IPS DF 6.9 (cell line): Measurements from ENCODE around the gene MAST3.

Experiments
- DNase-seq: peaks from one replicate; pipeline ENCODE4 v3.0.0-alpha.2; 2013; ENCODE audit warnings: low read depth, low spot score
- H3K27ac ChIP-seq: one replicate; pipeline ENCODE4 v1.5.1; 2013; ENCODE audit warnings: low read length, control low read depth
- H3K27me3 ChIP-seq: 2 replicates; pipeline ENCODE4 v1.6.1; 2013; ENCODE audit warnings: mild to moderate bottlenecking, low read length; ENCODE audit not compliant: control insufficient read depth, insufficient read depth
- H3K36me3 ChIP-seq: 2 replicates; pipeline ENCODE4 v1.6.1; 2013; ENCODE audit warnings: low read length; ENCODE audit not compliant: control insufficient read depth, insufficient read depth
- H3K4me1 ChIP-seq: 2 replicates; pipeline ENCODE4 v1.6.1; 2013; ENCODE audit warnings: low read length; ENCODE audit not compliant: control insufficient read depth, insufficient read depth
- H3K4me3 ChIP-seq: 2 replicates; pipeline ENCODE4 v1.5.1; 2013; ENCODE audit warnings: mild to moderate bottlenecking, low read length
- H3K9me3 ChIP-seq: 2 replicates; pipeline ENCODE4 v1.6.1; 2013; ENCODE audit warnings: low read length, inconsistent platforms; ENCODE audit not compliant: control insufficient read depth, insufficient read depth
- WGBS: extraction: QIAGEN DNeasy Blood & Tissue Kit; methylation state at CpG from one replicate; pipeline ENCODE4 v1.1.7; 2013; ENCODE audit warnings: mixed read lengths, missing lambda C conversion rate; ENCODE audit not compliant: insufficient read length, insufficient coverage; 5-methylcytosine and 5-hydroxymethylcytosine counted together

Gene MAST3

GRCh38 chr19:18147396-18147795 is 49.8 kb downstream of the MAST3 start:
- Histone ChIP-seq H3K36me3 (peaks cover 18% of the 10 kb centered on the region), H3K4me3 (no peak overlapping the region), H3K4me1 (no peaks in the 10 kb centered on the region), H3K27me3 (no peaks in the 10 kb centered on the region), H3K27ac (no peak overlapping the region), H3K9me3 (no peaks in the 10 kb centered on the region)
- WGBS: no CpG with 5 or more reads among the region's 13 CpGs
- no peak for DNase-seq

GRCh38 chr19:18149596-18149975 is 52.0 kb downstream of the MAST3 start:
- no CpG with 5 or more reads among the region's 16 CpGs for WGBS
- Histone ChIP-seq H3K36me3 (peaks cover 18% of the 10 kb centered on the region), H3K27me3 (no peaks in the 10 kb centered on the region), H3K9me3 (no peaks in the 10 kb centered on the region), H3K27ac (no peak overlapping the region), H3K4me3 (no peak overlapping the region), H3K4me1 (no peaks in the 10 kb centered on the region)
- no peak for DNase-seq

DNA sequence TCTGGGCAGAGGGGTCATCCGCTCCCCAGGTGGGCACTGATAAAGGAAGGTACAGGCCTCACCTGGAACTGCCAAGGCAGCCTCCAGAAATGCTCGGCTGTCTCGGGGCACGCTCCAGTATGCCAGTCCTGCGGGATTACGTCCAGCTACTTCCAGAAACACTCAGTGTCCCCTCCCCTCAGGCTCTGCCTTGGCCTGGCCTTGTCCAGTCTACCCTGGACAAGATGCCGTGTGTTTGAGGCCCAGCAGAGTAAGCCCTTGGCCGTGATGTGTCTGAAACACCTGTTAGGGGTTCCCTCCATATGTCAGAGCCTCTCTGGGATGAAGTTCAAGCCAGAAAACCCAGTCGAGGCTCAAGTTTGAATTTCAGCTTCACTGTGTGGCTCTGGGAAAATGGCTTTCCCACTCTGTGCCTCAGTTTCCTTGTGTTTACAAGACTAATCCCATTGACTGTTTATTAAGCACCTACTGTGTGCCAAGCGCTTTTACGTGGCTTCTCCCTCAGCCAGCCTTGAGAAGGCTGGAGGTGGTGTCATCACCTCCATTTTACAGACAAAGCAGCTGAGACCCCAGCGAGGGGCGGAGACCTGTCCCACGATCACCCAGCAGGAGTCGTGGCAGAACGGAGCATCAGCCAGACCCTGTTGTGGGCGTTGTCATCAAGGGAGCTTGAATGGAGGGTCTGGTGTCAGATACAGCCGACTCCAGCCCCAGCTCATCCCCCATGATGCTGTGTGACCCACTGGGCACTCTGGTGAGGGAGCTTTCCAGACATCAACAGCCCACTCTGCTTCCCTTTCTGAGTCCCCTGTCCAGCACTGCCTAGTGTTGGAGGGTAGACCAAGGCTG is 53.4 kb downstream of the MAST3 start:
- no CpG with 5 or more reads among the region's 18 CpGs for whole genome bisulfite sequencing
- no peak overlapping the region for H3K4me3 ChIP-seq
- H3K27me3 ChIP-seq: no peaks in the 10 kb centered on the region
- no peaks in the 10 kb centered on the region for H3K9me3 ChIP-seq
- H3K4me1 ChIP-seq: no peaks in the 10 kb centered on the region
- no peak overlapping the region for H3K27ac ChIP-seq
- DNase-seq: no peak
- H3K36me3 ChIP-seq: peaks cover 12% of the 10 kb centered on the region

DNA sequence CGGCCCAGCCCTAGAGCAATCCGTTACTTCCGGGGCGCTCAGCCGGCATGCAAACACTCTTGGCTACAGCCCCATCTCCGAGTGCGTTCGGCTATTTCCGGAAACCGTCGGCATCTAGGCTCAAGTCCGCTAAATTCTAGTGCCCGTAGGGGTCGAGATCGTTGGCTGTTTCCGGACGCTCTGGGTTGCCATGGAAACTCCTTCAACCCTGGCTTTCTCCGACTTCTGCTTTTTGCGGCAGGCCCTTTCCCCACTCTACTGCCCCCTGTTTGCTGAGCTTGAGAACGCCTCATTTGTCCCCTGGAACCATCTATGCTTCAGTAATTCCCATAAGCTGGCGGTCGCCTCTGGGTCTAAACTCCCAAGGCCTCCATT is 54.9 kb downstream of the MAST3 start:
- WGBS: no CpG with 5 or more reads among the region's 22 CpGs
- no peaks in the 10 kb centered on the region for H3K4me1 ChIP-seq
- H3K9me3 ChIP-seq: no peaks in the 10 kb centered on the region
- H3K27ac ChIP-seq: no peak overlapping the region
- no peaks in the 10 kb centered on the region for H3K27me3 ChIP-seq
- H3K4me3 ChIP-seq: peak overlapping the region; percentile 49; the same call in 1 of the 2 replicates
- peaks cover 6% of the 10 kb centered on the region for H3K36me3 ChIP-seq
- DNase-seq: peak; percentile 98

GRCh38 chr19:18152817-18153555 is 55.4 kb downstream of the MAST3 start, which contains the start of gene PIK3R2:
PIK3R2 (plus strand) TSS chr19:18153163; CDS start chr19:18155880, 2,717 bp downstream.
- no peak within 1 kb of the TSS for H3K27ac ChIP-seq
- peaks cover 6% of the 10 kb centered on the region for H3K36me3 ChIP-seq
- WGBS: no CpG with 5 or more reads among the region's 86 CpGs
- H3K4me3 ChIP-seq: peak within 1 kb of the TSS; percentile 86
- no peaks in the 10 kb centered on the region for H3K4me1 ChIP-seq
- DNase-seq: peak; percentile 96
- no peaks in the 10 kb centered on the region for H3K9me3 ChIP-seq
- H3K27me3 ChIP-seq: no peaks in the 10 kb centered on the region

DNA sequence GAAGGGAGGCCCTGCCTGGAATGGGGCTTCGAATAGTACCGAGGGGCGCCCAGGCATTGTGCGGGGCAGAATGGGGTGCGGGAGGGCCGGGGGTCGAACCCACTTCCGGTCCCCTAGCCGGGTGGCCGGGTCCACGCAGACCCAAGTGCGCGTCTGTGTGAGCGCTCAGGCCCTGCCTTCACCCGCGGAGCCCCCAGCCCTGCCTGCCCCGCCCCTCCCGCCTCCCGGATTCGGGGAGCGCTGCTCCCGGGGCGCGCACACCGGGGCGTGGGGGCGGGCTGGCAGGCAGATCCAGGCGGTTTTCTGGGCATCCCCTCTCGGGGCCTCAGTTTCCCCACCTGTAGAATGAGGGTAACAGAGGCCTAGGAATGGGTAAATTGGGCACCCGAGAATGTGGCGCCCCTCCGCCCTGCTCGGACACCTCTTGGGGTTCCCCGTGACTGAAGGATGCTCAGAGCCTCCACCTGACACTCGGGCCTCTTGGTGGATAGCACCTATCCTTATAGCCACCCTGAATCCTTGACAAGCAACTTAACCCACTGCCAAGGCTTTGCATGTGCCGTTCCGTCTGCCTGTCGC is 56.1 kb downstream of the MAST3 start:
- Histone ChIP-seq H3K27me3 (no peaks in the 10 kb centered on the region), H3K27ac (no peak overlapping the region), H3K9me3 (no peaks in the 10 kb centered on the region), H3K4me3 (peak overlapping the region; percentile 86), H3K36me3 (peaks cover 6% of the 10 kb centered on the region), H3K4me1 (no peaks in the 10 kb centered on the region)
- DNase-seq: no peak
- WGBS: no CpG with 5 or more reads among the region's 38 CpGs

GRCh38 chr19:18155095-18156087 is 57.8 kb downstream of the MAST3 start:
- H3K9me3 ChIP-seq: no peaks in the 10 kb centered on the region
- no peaks in the 10 kb centered on the region for H3K27me3 ChIP-seq
- peaks cover 2% of the 10 kb centered on the region for H3K36me3 ChIP-seq
- no peak overlapping the region for H3K27ac ChIP-seq
- H3K4me1 ChIP-seq: no peaks in the 10 kb centered on the region
- DNase-seq: no peak
- no peak overlapping the region for H3K4me3 ChIP-seq
- no CpG with 5 or more reads among the region's 43 CpGs for WGBS

- Histone ChIP-seq H3K4me1 (no peaks in the 10 kb centered on the region), H3K36me3 (peaks cover 2% of the 10 kb centered on the region; the same call in 1 of the 2 replicates), H3K4me3 (no peak overlapping the region), H3K27ac (no peak overlapping the region), H3K27me3 (no peaks in the 10 kb centered on the region), H3K9me3 (no peaks in the 10 kb centered on the region)
- DNase-seq: no peak
- no CpG with 5 or more reads among the region's 6 CpGs for WGBS
Observed at GRCh38 chr19:18156268-18156667, 58.7 kb downstream of the MAST3 start.

DNA sequence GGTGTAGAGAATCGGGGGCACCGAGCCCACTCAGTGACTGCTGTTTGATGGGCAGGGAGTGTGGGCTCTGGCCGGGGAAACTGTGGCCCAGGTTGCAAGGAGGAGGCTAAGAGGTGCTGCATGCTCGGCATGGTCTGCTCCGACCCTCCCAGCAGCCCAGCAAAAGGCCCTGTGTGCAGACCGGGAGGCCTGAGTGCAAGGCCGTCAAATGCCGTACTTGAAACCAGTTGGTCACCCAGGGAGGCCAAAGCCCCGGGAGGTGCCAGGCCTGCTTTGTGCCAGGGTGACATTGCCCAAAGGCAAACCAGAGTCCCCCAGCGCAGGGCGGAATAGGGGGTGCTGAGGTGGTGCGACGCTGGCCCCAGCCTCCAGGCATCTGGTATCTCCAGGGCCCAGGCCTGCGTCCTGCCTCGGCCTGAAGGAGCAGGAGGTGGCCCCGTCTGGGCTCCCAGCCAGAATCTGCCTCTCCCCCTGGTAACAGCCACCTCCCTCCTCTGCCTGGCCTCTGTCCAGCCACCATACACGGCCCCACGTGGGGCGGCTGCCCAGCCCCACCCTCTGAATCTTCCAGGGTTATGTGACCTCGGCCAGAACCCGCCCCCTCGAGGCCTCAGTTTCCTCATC is 59.4 kb downstream of the MAST3 start:
- DNase-seq: no peak
- H3K4me3 ChIP-seq: no peak overlapping the region
- H3K4me1 ChIP-seq: peaks cover 3% of the 10 kb centered on the region
- peaks cover 5% of the 10 kb centered on the region for H3K36me3 ChIP-seq
- H3K27ac ChIP-seq: no peak overlapping the region
- WGBS: no CpG with 5 or more reads among the region's 22 CpGs
- no peaks in the 10 kb centered on the region for H3K9me3 ChIP-seq
- H3K27me3 ChIP-seq: no peaks in the 10 kb centered on the region
